ENCODE results near the gene LCTL. TPM values are rescaled to one million over a fixed set of nuclear protein-coding genes. Genes with fewer than 3 reads are reported as not detected.

Gene LCTL
- polyA plus RNA-seq, 1 donor from 2014 or later: not detected

DNA sequence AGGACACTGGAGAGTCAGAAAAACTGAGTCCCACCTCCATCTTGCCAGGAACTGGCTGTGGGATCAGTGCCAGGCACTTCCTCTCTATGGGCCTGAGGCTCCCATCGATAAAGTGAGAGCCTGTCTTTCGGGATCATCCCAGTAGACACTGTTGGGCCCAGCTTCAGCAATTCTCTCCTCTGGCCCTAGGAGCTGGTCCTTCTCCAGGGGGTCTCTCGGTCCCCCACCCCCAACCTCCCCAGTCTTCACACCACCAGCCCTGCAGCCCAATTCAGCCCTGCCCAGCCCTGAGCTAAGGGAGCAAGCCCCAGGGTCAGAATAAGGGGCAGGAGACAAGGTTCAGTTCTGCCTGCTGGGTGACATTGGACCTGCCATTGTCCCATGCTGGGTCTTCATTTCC, 4.5 kb upstream of the LCTL start:
- no peak overlapping the region for H3K9ac ChIP-seq (ENCODE audit: low read length)
- no peaks in the 10 kb centered on the region for H3K79me2 ChIP-seq (replicated peaks; ENCODE audit: insufficient read depth, low read length)
- no peaks in the 10 kb centered on the region for H3K9me3 ChIP-seq (ENCODE audit: low read length)
- no peak overlapping the region for H2AFZ ChIP-seq (ENCODE audit: low read depth, low read length)
- H3K27me3 ChIP-seq (ENCODE audit: insufficient read depth, low read depth, low read length): no peaks in the 10 kb centered on the region
- no peak overlapping the region for H3K27ac ChIP-seq (ENCODE audit: low read length)
- TF ChIP-seq, protein P1, sequence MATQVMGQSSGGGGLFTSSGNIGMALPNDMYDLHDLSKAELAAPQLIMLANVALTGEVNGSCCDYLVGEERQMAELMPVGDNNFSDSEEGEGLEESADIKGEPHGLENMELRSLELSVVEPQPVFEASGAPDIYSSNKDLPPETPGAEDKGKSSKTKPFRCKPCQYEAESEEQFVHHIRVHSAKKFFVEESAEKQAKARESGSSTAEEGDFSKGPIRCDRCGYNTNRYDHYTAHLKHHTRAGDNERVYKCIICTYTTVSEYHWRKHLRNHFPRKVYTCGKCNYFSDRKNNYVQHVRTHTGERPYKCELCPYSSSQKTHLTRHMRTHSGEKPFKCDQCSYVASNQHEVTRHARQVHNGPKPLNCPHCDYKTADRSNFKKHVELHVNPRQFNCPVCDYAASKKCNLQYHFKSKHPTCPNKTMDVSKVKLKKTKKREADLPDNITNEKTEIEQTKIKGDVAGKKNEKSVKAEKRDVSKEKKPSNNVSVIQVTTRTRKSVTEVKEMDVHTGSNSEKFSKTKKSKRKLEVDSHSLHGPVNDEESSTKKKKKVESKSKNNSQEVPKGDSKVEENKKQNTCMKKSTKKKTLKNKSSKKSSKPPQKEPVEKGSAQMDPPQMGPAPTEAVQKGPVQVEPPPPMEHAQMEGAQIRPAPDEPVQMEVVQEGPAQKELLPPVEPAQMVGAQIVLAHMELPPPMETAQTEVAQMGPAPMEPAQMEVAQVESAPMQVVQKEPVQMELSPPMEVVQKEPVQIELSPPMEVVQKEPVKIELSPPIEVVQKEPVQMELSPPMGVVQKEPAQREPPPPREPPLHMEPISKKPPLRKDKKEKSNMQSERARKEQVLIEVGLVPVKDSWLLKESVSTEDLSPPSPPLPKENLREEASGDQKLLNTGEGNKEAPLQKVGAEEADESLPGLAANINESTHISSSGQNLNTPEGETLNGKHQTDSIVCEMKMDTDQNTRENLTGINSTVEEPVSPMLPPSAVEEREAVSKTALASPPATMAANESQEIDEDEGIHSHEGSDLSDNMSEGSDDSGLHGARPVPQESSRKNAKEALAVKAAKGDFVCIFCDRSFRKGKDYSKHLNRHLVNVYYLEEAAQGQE (IDR thresholded peaks at IDR 0.05; ENCODE audit: borderline replicate concordance): no peak
- TF ChIP-seq, protein P2, sequence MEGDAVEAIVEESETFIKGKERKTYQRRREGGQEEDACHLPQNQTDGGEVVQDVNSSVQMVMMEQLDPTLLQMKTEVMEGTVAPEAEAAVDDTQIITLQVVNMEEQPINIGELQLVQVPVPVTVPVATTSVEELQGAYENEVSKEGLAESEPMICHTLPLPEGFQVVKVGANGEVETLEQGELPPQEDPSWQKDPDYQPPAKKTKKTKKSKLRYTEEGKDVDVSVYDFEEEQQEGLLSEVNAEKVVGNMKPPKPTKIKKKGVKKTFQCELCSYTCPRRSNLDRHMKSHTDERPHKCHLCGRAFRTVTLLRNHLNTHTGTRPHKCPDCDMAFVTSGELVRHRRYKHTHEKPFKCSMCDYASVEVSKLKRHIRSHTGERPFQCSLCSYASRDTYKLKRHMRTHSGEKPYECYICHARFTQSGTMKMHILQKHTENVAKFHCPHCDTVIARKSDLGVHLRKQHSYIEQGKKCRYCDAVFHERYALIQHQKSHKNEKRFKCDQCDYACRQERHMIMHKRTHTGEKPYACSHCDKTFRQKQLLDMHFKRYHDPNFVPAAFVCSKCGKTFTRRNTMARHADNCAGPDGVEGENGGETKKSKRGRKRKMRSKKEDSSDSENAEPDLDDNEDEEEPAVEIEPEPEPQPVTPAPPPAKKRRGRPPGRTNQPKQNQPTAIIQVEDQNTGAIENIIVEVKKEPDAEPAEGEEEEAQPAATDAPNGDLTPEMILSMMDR (IDR thresholded peaks at IDR 0.05; ENCODE audit: poor library complexity, severe bottlenecking): no peak
- TF ChIP-seq SMC3 (conservative IDR thresholded peaks at IDR 0.05; ENCODE audit: poor library complexity) (no peak), MXI1 (conservative IDR thresholded peaks at IDR 0.05; ENCODE audit: poor library complexity, severe bottlenecking) (no peak), RAD21 (conservative IDR thresholded peaks at IDR 0.05) (no peak), TAF1 (IDR thresholded peaks at IDR 0.05; ENCODE audit: low read depth) (no peak), POLR2AphosphoS5 (IDR thresholded peaks at IDR 0.05) (no peak), EP300 (conservative IDR thresholded peaks at IDR 0.05; ENCODE audit: poor library complexity, severe bottlenecking) (no peak), EZH2 (IDR thresholded peaks at IDR 0.05; ENCODE audit: borderline replicate concordance, insufficient read depth, low read length, poor library complexity, severe bottlenecking) (no peak)
- H3K4me2 ChIP-seq (ENCODE audit: low read length): no peak overlapping the region
- no peaks in the 10 kb centered on the region for H3K9me2 ChIP-seq (ENCODE audit: insufficient read depth, low read length)
- H4K20me1 ChIP-seq (ENCODE audit: insufficient read depth): no peaks in the 10 kb centered on the region
- no peaks in the 10 kb centered on the region for H3F3A ChIP-seq (ENCODE audit: insufficient read depth, low read length, poor library complexity, severe bottlenecking)
- no peak overlapping the region for H3K4me3 ChIP-seq (ENCODE audit: low read length)
- H3K36me3 ChIP-seq (ENCODE audit: insufficient read depth, low read length): no peaks in the 10 kb centered on the region

DNA sequence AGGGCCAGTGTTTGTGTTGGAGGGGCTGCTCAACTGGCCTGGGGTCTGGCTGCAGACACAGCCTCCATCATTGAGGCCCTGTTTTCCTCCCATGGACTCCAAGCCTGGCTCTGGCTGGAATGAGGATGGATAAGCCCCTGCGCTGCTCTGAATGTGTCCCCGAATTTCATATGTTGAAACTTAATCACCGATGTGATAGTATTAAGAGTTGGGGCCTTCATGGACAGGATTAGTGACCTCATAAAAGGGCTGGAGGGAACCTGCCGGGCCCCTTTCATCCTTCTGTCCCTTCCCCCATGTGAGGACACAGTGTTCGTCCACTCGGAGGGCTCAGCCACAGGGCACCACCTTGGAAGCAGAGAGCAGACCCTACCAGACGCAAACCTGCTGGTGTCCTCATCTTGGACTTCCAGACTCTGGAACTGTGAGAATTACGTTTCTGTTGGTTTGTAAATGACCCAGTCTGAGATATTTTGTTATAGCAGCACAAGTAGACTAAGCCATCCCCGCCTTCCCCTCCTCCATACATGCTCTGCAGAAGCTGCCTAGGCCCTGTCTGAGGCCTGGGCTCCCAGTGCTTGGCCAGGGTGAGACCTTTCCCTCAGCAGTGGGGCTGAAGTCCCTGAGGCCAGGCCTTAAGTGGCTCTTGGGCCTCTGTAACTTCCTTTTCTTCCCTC, 3.8 kb upstream of the LCTL start:
- Histone ChIP-seq H3F3A (ENCODE audit: insufficient read depth, low read length, poor library complexity, severe bottlenecking) (no peaks in the 10 kb centered on the region), H2AFZ (ENCODE audit: low read depth, low read length) (no peak overlapping the region), H3K27me3 (ENCODE audit: insufficient read depth, low read depth, low read length) (no peaks in the 10 kb centered on the region), H3K4me2 (ENCODE audit: low read length) (no peak overlapping the region), H3K27ac (ENCODE audit: low read length) (no peak overlapping the region), H4K20me1 (ENCODE audit: insufficient read depth) (no peaks in the 10 kb centered on the region), H3K36me3 (ENCODE audit: insufficient read depth, low read length) (no peaks in the 10 kb centered on the region), H3K9me2 (ENCODE audit: insufficient read depth, low read length) (no peaks in the 10 kb centered on the region), H3K79me2 (replicated peaks; ENCODE audit: insufficient read depth, low read length) (no peaks in the 10 kb centered on the region), H3K9ac (ENCODE audit: low read length) (no peak overlapping the region), H3K9me3 (ENCODE audit: low read length) (no peaks in the 10 kb centered on the region), H3K4me3 (ENCODE audit: low read length) (no peak overlapping the region)
- TF ChIP-seq, protein P1 (IDR thresholded peaks at IDR 0.05; ENCODE audit: borderline replicate concordance): no peak
- no peak for TF ChIP-seq POLR2AphosphoS5 (IDR thresholded peaks at IDR 0.05)

Measured in neural cell (in vitro differentiated cells).